Measurements from ENCODE around the gene ERO1A.
"Not testable (repeated sequence)": the region's sequence is repeated elsewhere in the genome, so short reads cannot be mapped to it uniquely, and the experiment has no call there.

The ERO1A gene

GRCh38 chr14:52695481-52696091, at the start of gene ERO1A:
ERO1A (minus strand) TSS chr14:52695558; CDS start chr14:52695481, 77 bp downstream.
- peak within 1 kb of the TSS; percentile 26; the same call in 1 of the 2 replicates for H3K27ac ChIP-seq (ENCODE audit: low read depth, low read length)
- H3K4me1 ChIP-seq (ENCODE audit: control insufficient read depth, insufficient read depth, low read length) = peaks cover 12% of the 10 kb centered on the region
- H3K9me3 ChIP-seq (ENCODE audit: control insufficient read depth, insufficient read depth, low read depth, low read length) = no peaks in the 10 kb centered on the region
- H3K36me3 ChIP-seq (ENCODE audit: control insufficient read depth, insufficient read depth, low read length) = no peaks in the 10 kb centered on the region
- no peaks in the 10 kb centered on the region for H3K27me3 ChIP-seq (ENCODE audit: control insufficient read depth, insufficient read depth, low read length)
- peak within 1 kb of the TSS; percentile 80 for H3K9ac ChIP-seq (ENCODE audit: low read length)
- H3K4me3 ChIP-seq (ENCODE audit: low read depth, low read length) = peak within 1 kb of the TSS; percentile 91

GRCh38 chr14:52741865-52742264, 46.5 kb upstream of the ERO1A start:
- no peak overlapping the region for H3K27ac ChIP-seq (ENCODE audit: low read depth, low read length)
- H3K9ac ChIP-seq (ENCODE audit: low read length) = no peak overlapping the region
- H3K4me3 ChIP-seq (ENCODE audit: low read depth, low read length) = no peak overlapping the region
- H3K4me1 ChIP-seq (ENCODE audit: control insufficient read depth, insufficient read depth, low read length) = no peaks in the 10 kb centered on the region
- no peaks in the 10 kb centered on the region for H3K27me3 ChIP-seq (ENCODE audit: control insufficient read depth, insufficient read depth, low read length)
- H3K9me3 ChIP-seq (ENCODE audit: control insufficient read depth, insufficient read depth, low read depth, low read length) = no peaks in the 10 kb centered on the region
- peaks cover 25% of the 10 kb centered on the region for H3K36me3 ChIP-seq (ENCODE audit: control insufficient read depth, insufficient read depth, low read length)

DNA sequence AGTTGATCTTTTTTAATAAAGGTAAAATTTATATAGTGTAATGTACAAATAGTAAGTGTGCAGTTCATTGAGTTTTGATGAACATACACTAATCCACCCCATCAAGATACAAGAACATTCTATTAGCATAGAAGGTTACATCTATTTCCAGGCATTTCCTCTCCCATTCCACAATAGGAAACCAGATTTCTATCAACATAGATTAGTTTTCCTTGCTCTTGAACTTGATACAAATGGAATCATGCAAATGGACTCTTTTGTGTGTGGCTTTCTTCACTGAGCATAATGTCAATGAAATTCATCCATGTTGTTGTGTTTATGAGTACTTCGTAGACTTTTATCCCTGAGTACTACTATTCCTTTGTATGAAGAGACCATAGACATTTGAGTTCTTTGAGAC, 45.4 kb upstream of the ERO1A start:
- peaks cover 19% of the 10 kb centered on the region for H3K36me3 ChIP-seq (ENCODE audit: control insufficient read depth, insufficient read depth, low read length)

DNA sequence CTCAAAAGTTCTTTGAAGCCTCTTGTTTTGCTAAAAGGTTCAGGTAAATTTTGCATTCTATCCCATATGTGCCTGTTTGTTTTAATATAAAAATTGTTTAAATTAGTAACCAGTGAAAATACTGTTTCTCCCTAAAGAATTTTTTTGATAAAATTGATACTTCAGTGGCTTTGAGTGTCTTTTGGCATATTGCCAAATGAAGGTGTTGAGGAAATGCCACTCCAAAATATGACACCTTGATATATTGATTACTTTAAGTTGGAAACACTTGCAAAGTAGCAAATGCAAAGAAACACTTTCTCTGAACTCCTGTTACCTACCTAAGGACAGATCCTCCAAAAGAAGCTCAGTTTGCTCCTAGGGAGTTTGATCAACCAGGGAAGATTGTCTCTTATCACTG, 43.1 kb upstream of the ERO1A start:
- H3K27ac ChIP-seq (ENCODE audit: low read depth, low read length) = no peak overlapping the region
- no peak overlapping the region for H3K9ac ChIP-seq (ENCODE audit: low read length)
- peaks cover 12% of the 10 kb centered on the region for H3K4me1 ChIP-seq (ENCODE audit: control insufficient read depth, insufficient read depth, low read length)
- no peaks in the 10 kb centered on the region for H3K27me3 ChIP-seq (ENCODE audit: control insufficient read depth, insufficient read depth, low read length)
- H3K4me3 ChIP-seq (ENCODE audit: low read depth, low read length) = no peak overlapping the region
- no peaks in the 10 kb centered on the region for H3K9me3 ChIP-seq (ENCODE audit: control insufficient read depth, insufficient read depth, low read depth, low read length)
- H3K36me3 ChIP-seq (ENCODE audit: control insufficient read depth, insufficient read depth, low read length) = peaks cover 21% of the 10 kb centered on the region

More for the DNA sequence above, 45.4 kb upstream of the ERO1A start:
- H3K9me3 ChIP-seq (ENCODE audit: control insufficient read depth, insufficient read depth, low read depth, low read length) = no peaks in the 10 kb centered on the region
- H3K27ac ChIP-seq (ENCODE audit: low read depth, low read length) = no peak overlapping the region
- H3K4me3 ChIP-seq (ENCODE audit: low read depth, low read length) = no peak overlapping the region
- H3K9ac ChIP-seq (ENCODE audit: low read length) = no peak overlapping the region
- no peaks in the 10 kb centered on the region for H3K27me3 ChIP-seq (ENCODE audit: control insufficient read depth, insufficient read depth, low read length)
- peaks cover 6% of the 10 kb centered on the region; the same call in 1 of the 2 replicates for H3K4me1 ChIP-seq (ENCODE audit: control insufficient read depth, insufficient read depth, low read length)

- peaks cover 29% of the 10 kb centered on the region for H3K36me3 ChIP-seq (ENCODE audit: control insufficient read depth, insufficient read depth, low read length)
- H3K4me1 ChIP-seq (ENCODE audit: control insufficient read depth, insufficient read depth, low read length) = peaks cover 15% of the 10 kb centered on the region
- H3K9me3 ChIP-seq (ENCODE audit: control insufficient read depth, insufficient read depth, low read depth, low read length) = no peaks in the 10 kb centered on the region
- H3K27ac ChIP-seq (ENCODE audit: low read depth, low read length) = no peak overlapping the region
- no peak overlapping the region for H3K9ac ChIP-seq (ENCODE audit: low read length)
- no peaks in the 10 kb centered on the region for H3K27me3 ChIP-seq (ENCODE audit: control insufficient read depth, insufficient read depth, low read length)
- no peak overlapping the region for H3K4me3 ChIP-seq (ENCODE audit: low read depth, low read length)
Observed at GRCh38 chr14:52735921-52736489, 40.6 kb upstream of the ERO1A start.

- Histone ChIP-seq H3K36me3 (ENCODE audit: control insufficient read depth, insufficient read depth, low read length) (peaks cover 25% of the 10 kb centered on the region), H3K27me3 (ENCODE audit: control insufficient read depth, insufficient read depth, low read length) (no peaks in the 10 kb centered on the region), H3K9ac (ENCODE audit: low read length) (no peak overlapping the region), H3K9me3 (ENCODE audit: control insufficient read depth, insufficient read depth, low read depth, low read length) (no peaks in the 10 kb centered on the region), H3K4me3 (ENCODE audit: low read depth, low read length) (no peak overlapping the region), H3K27ac (ENCODE audit: low read depth, low read length) (no peak overlapping the region), H3K4me1 (ENCODE audit: control insufficient read depth, insufficient read depth, low read length) (peaks cover 19% of the 10 kb centered on the region)
Observed at GRCh38 chr14:52733824-52734223, 38.5 kb upstream of the ERO1A start.

GRCh38 chr14:52730709-52731111, 35.4 kb upstream of the ERO1A start:
- Histone ChIP-seq H3K4me1 (ENCODE audit: control insufficient read depth, insufficient read depth, low read length) (peaks cover 15% of the 10 kb centered on the region), H3K9me3 (ENCODE audit: control insufficient read depth, insufficient read depth, low read depth, low read length) (no peaks in the 10 kb centered on the region), H3K27me3 (ENCODE audit: control insufficient read depth, insufficient read depth, low read length) (no peaks in the 10 kb centered on the region), H3K27ac (ENCODE audit: low read depth, low read length) (peak overlapping the region; percentile 88; the same call in 1 of the 2 replicates), H3K36me3 (ENCODE audit: control insufficient read depth, insufficient read depth, low read length) (peaks cover 42% of the 10 kb centered on the region), H3K9ac (ENCODE audit: low read length) (peak overlapping the region; percentile 95), H3K4me3 (ENCODE audit: low read depth, low read length) (peak overlapping the region; percentile 99)

- peak within 1 kb of the TSS; percentile 95 for H3K9ac ChIP-seq (ENCODE audit: low read length)
- peaks cover 48% of the 10 kb centered on the region for H3K36me3 ChIP-seq (ENCODE audit: control insufficient read depth, insufficient read depth, low read length)
- no peaks in the 10 kb centered on the region for H3K9me3 ChIP-seq (ENCODE audit: control insufficient read depth, insufficient read depth, low read depth, low read length)
- peak within 1 kb of the TSS; percentile 99 for H3K4me3 ChIP-seq (ENCODE audit: low read depth, low read length)
- peaks cover 12% of the 10 kb centered on the region for H3K4me1 ChIP-seq (ENCODE audit: control insufficient read depth, insufficient read depth, low read length)
- H3K27ac ChIP-seq (ENCODE audit: low read depth, low read length) = peak within 1 kb of the TSS; percentile 88; the same call in 1 of the 2 replicates
- no peaks in the 10 kb centered on the region for H3K27me3 ChIP-seq (ENCODE audit: control insufficient read depth, insufficient read depth, low read length)
Observed at GRCh38 chr14:52729925-52730708, 34.8 kb upstream of the ERO1A start, which contains the start of gene STYX. STYX (plus strand) TSS chr14:52730166; CDS start chr14:52730475, 309 bp downstream.

- Histone ChIP-seq H3K9ac (ENCODE audit: low read length) (no peak overlapping the region), H3K27ac (ENCODE audit: low read depth, low read length) (peak overlapping the region; percentile 60; the same call in 1 of the 2 replicates), H3K4me1 (ENCODE audit: control insufficient read depth, insufficient read depth, low read length) (peaks cover 12% of the 10 kb centered on the region), H3K4me3 (ENCODE audit: low read depth, low read length) (peak overlapping the region; percentile 51), H3K36me3 (ENCODE audit: control insufficient read depth, insufficient read depth, low read length) (peaks cover 53% of the 10 kb centered on the region), H3K27me3 (ENCODE audit: control insufficient read depth, insufficient read depth, low read length) (no peaks in the 10 kb centered on the region), H3K9me3 (ENCODE audit: control insufficient read depth, insufficient read depth, low read depth, low read length) (no peaks in the 10 kb centered on the region)
Observed at GRCh38 chr14:52729585-52729924, 34.2 kb upstream of the ERO1A start.

DNA sequence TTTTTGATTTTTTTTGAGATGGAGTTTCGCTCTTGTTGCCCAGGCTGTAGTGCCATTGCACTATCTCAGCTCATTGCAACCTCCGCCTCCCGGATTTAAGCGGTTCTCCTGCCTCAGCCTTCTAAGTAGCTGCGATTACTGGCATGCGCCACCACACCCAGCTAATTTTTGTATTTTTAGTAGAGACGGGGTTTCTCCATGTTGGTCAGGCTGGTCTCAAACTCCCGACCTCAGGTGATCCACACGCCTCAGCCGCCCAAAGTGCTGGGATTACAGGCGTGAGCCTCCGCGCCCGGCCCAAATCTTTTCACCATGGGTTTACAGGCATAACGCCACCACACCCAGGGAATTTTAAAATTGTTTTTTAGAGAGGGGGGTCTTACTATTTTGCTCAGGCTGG, 33.7 kb upstream of the ERO1A start:
- not testable (repeated sequence) for H3K27me3 ChIP-seq (ENCODE audit: control insufficient read depth, insufficient read depth, low read length); H3K9me3 ChIP-seq (ENCODE audit: control insufficient read depth, insufficient read depth, low read depth, low read length); H3K9ac ChIP-seq (ENCODE audit: low read length)
- Histone ChIP-seq H3K4me3 (ENCODE audit: low read depth, low read length) (peak overlapping the region; percentile 51; the same call in 1 of the 2 replicates), H3K4me1 (ENCODE audit: control insufficient read depth, insufficient read depth, low read length) (peaks cover 12% of the 10 kb centered on the region), H3K36me3 (ENCODE audit: control insufficient read depth, insufficient read depth, low read length) (peaks cover 54% of the 10 kb centered on the region), H3K27ac (ENCODE audit: low read depth, low read length) (0 out of 2 replicates have a peak overlapping the region, but pooled peaks have one; percentile 8)

- not testable (repeated sequence) for H3K4me1 ChIP-seq (ENCODE audit: control insufficient read depth, insufficient read depth, low read length)
Observed at GRCh38 chr14:52727509-52727908, 32.2 kb upstream of the ERO1A start.

More at GRCh38 chr14:52727509-52727908, 32.2 kb upstream of the ERO1A start:
- H3K4me3 ChIP-seq (ENCODE audit: low read depth, low read length); H3K9me3 ChIP-seq (ENCODE audit: control insufficient read depth, insufficient read depth, low read depth, low read length); H3K27me3 ChIP-seq (ENCODE audit: control insufficient read depth, insufficient read depth, low read length); H3K9ac ChIP-seq (ENCODE audit: low read length); H3K27ac ChIP-seq (ENCODE audit: low read depth, low read length): not testable (repeated sequence)
- H3K36me3 ChIP-seq (ENCODE audit: control insufficient read depth, insufficient read depth, low read length) = peaks cover 56% of the 10 kb centered on the region

All from HUES6 (cell line).